ENCODE data around the gene ZNF740. TPM values are rescaled to one million over a fixed set of nuclear protein-coding genes. Genes with fewer than 3 reads are reported as not detected.

The ZNF740 gene, protein sequence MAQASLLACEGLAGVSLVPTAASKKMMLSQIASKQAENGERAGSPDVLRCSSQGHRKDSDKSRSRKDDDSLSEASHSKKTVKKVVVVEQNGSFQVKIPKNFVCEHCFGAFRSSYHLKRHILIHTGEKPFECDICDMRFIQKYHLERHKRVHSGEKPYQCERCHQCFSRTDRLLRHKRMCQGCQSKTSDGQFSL
- 4.1 and 5.5 TPM in 2 replicates for total RNA-seq

DNA sequence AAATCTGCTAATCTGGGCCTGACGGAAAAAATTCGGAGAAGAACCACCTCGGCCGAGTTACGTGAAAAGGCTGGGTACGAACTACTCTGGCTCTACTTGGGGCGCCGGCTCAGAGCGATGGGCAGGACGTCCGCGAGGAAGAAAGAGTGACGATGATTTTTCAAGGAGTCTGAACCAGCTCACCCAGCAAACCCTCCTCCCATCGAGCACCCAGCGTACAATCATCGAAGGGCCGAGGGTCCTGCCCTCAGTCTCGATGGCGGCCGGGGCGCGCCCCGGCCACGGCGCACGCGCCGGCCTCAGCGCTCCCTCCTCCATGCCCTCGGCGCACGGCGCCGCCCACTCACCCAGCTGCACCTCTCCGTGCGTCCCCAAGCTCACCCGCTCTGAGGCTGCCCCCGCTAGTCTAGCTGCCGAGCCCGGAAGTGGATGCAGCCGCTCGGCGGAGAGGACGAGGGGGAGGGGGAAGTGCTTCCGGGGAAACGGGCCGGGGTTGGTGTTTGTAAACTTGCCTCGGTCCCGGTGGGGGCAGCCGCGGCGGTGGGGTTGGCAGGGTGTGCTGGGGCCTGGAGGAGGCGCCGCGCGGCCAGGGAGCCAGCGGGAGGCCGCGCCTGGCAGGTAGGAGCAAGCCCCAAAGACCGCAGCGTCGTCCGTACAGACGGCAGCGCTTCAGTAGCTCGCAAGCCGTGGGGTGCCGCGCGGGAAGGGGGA lies at the start of gene ZNF740, which contains the start of gene CSAD:
TSS of gene ZNF740 (plus strand) at position 503 of the 711 bp plus-strand sequence. CDS start 1,262 bp downstream, outside the sequence.
TSS of gene CSAD (minus strand) at position 706 of the 711 bp plus-strand sequence. CDS start 7,455 bp downstream, outside the sequence.

GRCh38 chr12:53207042-53207441 lies 26.5 kb downstream of the ZNF740 start, which contains the start of gene ITGB7:
Gene ITGB7, minus strand, starts transcription at chr12:53207251. Its CDS starts 6,808 bp downstream, at chr12:53200443.

GRCh38 chr12:53231921-53232645 lies 51.6 kb downstream of the ZNF740 start, which contains the start of gene RARG:
Gene RARG, minus strand, starts transcription at chr12:53232209. Its CDS starts 4,664 bp downstream, at chr12:53227545.

Other genes with a start within 250 kb of the ZNF740 start
- 519 and 566 TPM in 2 replicates for gene KRT18, start 231.6 kb upstream of the ZNF740 start, total RNA-seq
- 419 and 438 TPM in 2 replicates for gene EIF4B, start 174.3 kb upstream of the ZNF740 start, total RNA-seq
- 12.1 and 21.1 TPM in 2 replicates for gene TNS2, start 130.7 kb upstream of the ZNF740 start, total RNA-seq
- gene SPRYD3, start 101.3 kb upstream of the ZNF740 start, total RNA-seq = 26.0 and 31.0 TPM in 2 replicates
- gene IGFBP6, start 83.1 kb upstream of the ZNF740 start, total RNA-seq = 256 and 257 TPM in 2 replicates
- gene SOAT2, start 77.2 kb upstream of the ZNF740 start, total RNA-seq = 0.07 TPM in 1 of 2 replicates, not detected in the other
- gene CSAD, start 203 bp downstream of the ZNF740 start, total RNA-seq = 5.3 and 13.3 TPM in 2 replicates
- 4.7 and 5.2 TPM in 2 replicates for gene ITGB7, start 26.5 kb downstream of the ZNF740 start, total RNA-seq
- gene RARG, start 51.5 kb downstream of the ZNF740 start, total RNA-seq = 84.2 and 108 TPM in 2 replicates
- 9.4 and 12.3 TPM in 2 replicates for gene ESPL1, start 87.6 kb downstream of the ZNF740 start, total RNA-seq
- 359 and 451 TPM in 2 replicates for gene PFDN5, start 114.8 kb downstream of the ZNF740 start, total RNA-seq
- 45.6 and 46.0 TPM in 2 replicates for gene MYG1, start 119.0 kb downstream of the ZNF740 start, total RNA-seq
- 81.3 and 86.2 TPM in 2 replicates for gene AAAS, start 140.9 kb downstream of the ZNF740 start, total RNA-seq
- not detected in 2 replicates for gene SP7, start 155.6 kb downstream of the ZNF740 start, total RNA-seq
- 20.7 and 32.2 TPM in 2 replicates for gene SP1, start 199.5 kb downstream of the ZNF740 start, total RNA-seq
- not detected in 2 replicates for gene AMHR2, start 243.1 kb downstream of the ZNF740 start, total RNA-seq

Measured in airway epithelial cell (primary cell).